GM21423 (cell line): ENCODE data around the gene ANO9.

Experiments used
- ATAC-seq: cut with Tn5 transposase; IDR thresholded peaks from one replicate; pipeline ENCODE4 v1.9.1; 2021; ENCODE audit warnings: mild to moderate bottlenecking, moderate library complexity; ENCODE audit not compliant: unreplicated experiment

The ANO9 gene

DNA sequence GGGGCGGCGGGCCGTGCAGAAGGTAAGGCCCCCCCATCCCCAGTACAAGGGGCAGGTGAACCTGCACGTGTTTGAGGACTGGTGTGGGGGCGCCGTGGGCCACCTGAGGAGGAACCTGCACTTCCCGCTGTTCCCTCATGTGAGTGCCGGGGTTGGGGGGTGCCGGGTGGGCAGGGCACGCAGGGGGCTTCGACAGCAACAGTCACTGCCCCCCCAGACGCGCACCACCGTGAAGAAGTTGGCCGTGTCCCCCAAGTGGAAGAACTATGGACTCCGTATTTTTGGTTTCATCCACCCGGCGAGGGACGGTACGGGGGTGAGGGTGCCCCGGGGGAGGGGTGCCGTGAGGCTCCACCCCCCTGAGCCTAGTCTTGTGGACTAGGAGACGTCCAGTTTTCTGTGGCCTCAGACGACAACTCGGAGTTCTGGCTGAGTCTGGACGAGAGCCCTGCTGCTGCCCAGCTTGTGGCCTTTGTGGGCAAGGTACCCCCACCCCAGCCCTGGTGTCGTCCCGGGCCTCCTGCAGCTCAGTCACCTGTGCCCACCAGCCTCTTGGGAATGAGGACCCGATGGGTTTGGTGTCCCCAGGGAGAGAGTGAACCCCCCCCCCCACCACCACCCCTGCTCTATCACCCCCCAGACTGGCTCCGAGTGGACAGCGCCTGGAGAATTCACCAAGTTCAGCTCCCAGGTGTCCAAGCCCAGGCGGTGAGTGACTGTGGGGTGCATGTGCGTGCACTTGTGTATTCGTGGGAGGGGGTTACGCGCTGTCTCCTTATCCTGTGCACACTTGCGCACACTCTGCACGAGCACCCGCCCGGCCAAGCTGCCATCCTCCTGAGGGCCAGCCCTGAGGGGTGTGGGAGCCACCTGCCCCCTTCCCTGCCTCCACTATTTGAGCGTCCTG lies 68.7 kb downstream of the ANO9 start:
- no peak for ATAC-seq

- no peak for ATAC-seq
Observed at GRCh38 chr11:371716-372590, 69.9 kb downstream of the ANO9 start.

GRCh38 chr11:371051-371450 lies 70.8 kb downstream of the ANO9 start:
- no peak for ATAC-seq

DNA sequence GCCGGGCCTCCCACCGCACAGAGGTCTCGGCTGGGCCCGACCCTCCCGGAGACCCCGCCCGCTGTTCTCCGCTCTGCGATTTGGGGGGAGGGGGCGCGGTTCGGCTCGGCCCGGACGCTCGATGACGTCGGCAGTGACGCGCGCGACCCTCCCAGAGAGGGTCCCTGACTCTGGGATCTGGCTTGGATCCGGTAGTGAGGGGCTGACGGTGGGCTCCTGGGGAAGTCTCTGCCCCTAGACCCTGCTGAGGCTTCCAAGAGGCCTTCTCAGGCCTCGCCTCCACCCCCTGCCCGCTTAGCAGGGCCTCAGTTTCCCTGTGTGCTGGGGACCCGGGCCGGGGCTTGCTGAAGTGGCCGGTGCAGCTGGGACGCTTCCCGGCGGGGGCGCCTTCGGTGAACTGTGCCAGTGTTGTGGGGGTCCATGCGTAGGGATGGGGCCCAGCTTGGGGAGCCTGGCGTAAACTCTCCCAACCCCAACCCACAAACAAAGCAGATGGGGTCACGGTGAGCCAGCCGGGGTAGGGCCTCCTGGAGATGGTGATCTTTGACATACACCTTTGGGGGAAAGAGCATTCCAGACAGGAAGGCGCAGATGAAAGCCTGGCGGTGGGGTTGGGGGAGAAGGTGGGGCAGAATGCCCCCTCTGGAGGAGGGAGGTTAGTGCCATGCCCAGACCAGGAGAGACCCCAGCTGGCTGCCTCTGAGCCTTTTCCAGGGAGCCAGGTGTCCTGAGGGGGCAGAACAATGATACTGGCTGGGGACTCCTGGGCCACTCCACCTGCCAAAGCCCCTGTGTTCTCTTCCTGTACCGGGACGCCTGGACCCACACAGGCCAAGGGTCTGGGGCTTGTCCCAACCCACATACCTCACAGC lies 71.5 kb downstream of the ANO9 start:
- ATAC-seq, result no peak

GRCh38 chr11:369336-370018 lies 72.3 kb downstream of the ANO9 start, which contains the start of gene B4GALNT4:
Gene B4GALNT4, plus strand, starts transcription at chr11:369499. Its CDS starts 305 bp downstream, at chr11:369804.
- no peak for ATAC-seq

DNA sequence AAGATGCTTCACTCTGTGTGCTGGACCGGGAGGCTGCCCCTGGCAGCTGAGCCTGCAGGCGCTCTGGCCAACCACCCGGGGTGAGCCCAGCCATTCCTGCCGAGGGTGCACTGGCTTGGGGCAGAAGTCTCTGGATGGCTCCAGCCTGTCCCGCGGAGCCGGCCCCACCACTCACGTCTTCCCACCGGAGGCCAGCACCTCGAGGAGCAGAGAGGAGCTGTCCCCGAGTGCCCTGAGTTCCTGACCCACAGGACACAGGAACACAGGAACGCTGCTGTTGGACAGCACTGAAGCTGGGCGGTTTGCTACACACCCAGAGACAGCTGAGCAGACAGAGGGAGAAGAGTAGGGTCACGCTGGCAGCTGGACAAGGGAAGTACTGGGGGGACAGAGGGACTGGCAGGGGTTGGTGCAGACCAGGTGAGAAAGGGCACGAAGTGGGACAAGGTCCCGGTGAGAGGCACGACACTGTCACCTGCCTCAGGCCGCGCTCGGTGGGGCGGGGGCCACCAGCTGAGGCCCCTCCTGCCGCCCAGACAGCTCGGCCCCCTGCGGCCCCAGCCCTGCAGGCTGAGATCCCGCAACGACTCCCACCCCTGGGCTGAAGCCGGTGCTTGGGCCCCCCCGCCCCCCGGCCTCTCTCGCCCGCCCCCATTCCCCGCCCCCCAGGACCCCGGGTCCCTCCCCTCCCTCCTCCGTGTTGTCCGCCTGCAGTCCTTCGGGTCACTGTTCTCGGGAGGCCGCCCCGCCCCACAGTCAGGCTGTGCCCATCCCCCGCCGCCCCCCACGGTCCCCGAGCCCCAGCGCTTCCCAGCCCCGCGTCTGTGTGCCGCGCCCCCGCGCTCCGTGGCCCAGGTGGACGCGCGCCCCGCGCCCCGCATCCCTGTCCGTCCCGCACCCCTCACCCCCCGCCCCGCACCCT lies 73.1 kb downstream of the ANO9 start:
- ATAC-seq, result no peak

- ATAC-seq, result no peak
Observed at GRCh38 chr11:367956-368413, 73.8 kb downstream of the ANO9 start.
